GM12874 (cell line): Measurements from ENCODE around the gene ITGA1.

Experiments
- CTCF ChIP-seq: IDR thresholded peaks from 2 replicates; pipeline ENCODE4 v1.5.1; 2011; ENCODE audit warnings: low read depth, mild to moderate bottlenecking, control low read depth, low read length, moderate library complexity; ENCODE audit not compliant: insufficient read depth

Gene ITGA1

GRCh38 chr5:52994266-52994665 lies 206.6 kb downstream of the ITGA1 start:
- TF ChIP-seq CTCF, result no peak

- no peak for TF ChIP-seq CTCF
These were observed 207.4 kb downstream of the ITGA1 start for GRCh38 chr5:52995095-52995494.

GRCh38 chr5:52995914-52996313 lies 208.2 kb downstream of the ITGA1 start:
- no peak for TF ChIP-seq CTCF

GRCh38 chr5:52996979-52997378 lies 209.3 kb downstream of the ITGA1 start:
- no peak for TF ChIP-seq CTCF

- no peak for TF ChIP-seq CTCF
These were observed 209.7 kb downstream of the ITGA1 start for GRCh38 chr5:52997424-52997823.

GRCh38 chr5:52998552-52999313 lies 211.0 kb downstream of the ITGA1 start:
- TF ChIP-seq CTCF, result no peak

GRCh38 chr5:52999344-52999949 lies 211.7 kb downstream of the ITGA1 start:
- no peak for TF ChIP-seq CTCF
